Measurements from ENCODE around the gene KIF19.
A peak's percentile ranks its signal among the peaks of the same experiment; 100 is the strongest.
"Not testable (repeated sequence)": the region's sequence is repeated elsewhere in the genome, so short reads cannot be mapped to it uniquely, and the experiment has no call there.

Gene KIF19

GRCh38 chr17:74390680-74391653 lies 64.9 kb downstream of the KIF19 start:
- DNase-seq: peak; percentile 26

DNA sequence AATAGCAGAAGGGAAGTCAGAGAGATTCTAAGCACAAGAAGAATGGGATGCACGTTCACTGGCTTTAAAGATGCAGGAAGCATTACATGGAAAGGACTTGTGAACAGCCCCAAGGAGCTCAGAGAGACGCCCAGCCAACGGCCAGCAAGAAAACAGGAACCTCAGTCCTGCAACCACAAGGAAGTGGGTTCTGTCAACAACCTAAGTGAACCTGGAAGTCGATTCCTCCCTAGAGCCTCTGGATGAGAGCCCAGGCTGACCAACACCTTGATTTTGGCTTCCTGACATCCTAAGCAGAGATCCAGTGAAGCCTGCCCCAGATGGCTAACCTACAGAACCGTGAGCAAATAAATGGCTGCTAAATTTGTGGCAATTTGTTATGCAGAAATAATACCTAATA lies 65.7 kb downstream of the KIF19 start:
- DNase-seq: no peak

DNA sequence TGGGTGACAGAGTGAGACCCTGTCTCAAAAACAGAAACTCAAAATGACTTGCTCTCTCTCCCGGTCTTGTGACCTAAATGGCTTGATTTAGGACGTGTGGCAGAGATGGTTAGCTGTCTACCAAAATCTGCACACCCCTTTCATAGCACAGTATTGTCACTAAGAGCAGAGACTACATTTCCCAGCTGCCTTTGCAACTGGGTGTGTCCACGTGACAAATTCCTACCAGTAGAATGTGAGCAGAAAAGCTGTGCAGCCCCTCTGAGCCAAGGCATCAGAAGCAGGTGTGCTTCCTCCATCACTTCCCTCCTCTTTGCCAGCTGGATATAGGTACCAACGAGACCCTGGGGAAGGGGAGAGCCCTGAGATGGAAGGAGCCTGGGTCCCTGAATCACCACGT lies 66.8 kb downstream of the KIF19 start:
- no peak for DNase-seq

GRCh38 chr17:74393346-74393942 lies 67.4 kb downstream of the KIF19 start:
- DNase-seq: no peak

GRCh38 chr17:74394275-74394950 lies 68.4 kb downstream of the KIF19 start:
- DNase-seq: no peak

DNA sequence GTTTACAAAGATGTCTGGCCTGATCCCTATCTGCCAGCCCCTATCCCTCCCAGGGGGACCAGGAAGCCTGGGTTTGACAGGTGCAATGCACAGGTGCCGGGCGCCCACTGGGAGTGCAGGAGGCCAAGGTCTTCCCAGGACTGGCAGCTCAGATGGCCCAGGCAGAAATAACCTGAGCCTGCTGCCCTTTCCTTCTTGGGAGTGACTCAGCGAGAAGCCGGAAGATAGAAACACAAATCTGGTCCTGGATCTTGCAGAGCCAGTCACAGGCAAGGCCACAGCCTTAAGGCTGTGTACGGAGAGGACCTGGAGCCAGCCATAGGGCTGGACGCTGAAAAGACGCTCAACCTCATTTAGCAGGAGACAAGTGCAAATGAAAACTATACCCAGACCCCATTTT lies 69.0 kb downstream of the KIF19 start:
- DNase-seq: no peak

GRCh38 chr17:74396567-74396966 lies 70.5 kb downstream of the KIF19 start:
- no peak for DNase-seq

DNA sequence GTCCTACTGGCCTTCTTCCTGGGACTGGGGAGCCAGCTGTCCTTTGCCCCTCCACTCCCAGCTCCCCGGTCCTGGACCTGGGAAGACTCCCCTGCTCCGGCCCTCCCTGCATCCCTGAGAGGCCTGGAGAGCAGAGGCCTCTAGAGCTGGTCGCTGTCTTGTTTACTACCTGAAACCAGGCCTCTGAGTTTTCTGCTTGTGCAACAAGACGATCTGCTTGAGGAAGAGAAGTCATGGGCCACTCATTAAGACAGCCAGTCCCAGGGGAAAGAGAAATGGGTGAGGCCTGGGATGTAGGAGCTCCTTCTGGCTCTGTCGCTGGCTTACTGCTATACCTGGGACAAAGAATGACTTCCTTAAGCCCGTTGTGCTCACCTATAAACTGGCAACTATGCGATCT lies 76.0 kb downstream of the KIF19 start:
- DNase-seq: no peak

GRCh38 chr17:74403512-74404137 lies 77.6 kb downstream of the KIF19 start:
- peak; percentile 14 for DNase-seq

GRCh38 chr17:74404218-74404617 lies 78.2 kb downstream of the KIF19 start:
- no peak for DNase-seq

- no peak for DNase-seq
Measured at GRCh38 chr17:74404789-74405188, 78.8 kb downstream of the KIF19 start.

GRCh38 chr17:74405311-74405710 lies 79.3 kb downstream of the KIF19 start:
- DNase-seq: not testable (repeated sequence)

All from eye (tissue), 1 donor.